ENCODE data around the gene SETD2. TPM values are rescaled to one million over a fixed set of nuclear protein-coding genes. Genes with fewer than 3 reads are reported as not detected.

The SETD2 gene
- total RNA-seq, 4 donors from 2014 or later: 42.9 to 59.6 (median 47.7) TPM

GRCh38 chr3:46999516-47000197 is 164.3 kb downstream of the SETD2 start:
- TF ChIP-seq CTCF (IDR thresholded peaks at IDR 0.05): no peak
- TF ChIP-seq POLR2A (IDR thresholded peaks at IDR 0.05): no peak
- intact Hi-C loops (cut with DNase I; ENCODE audit: low total_unique reads): loop anchor here (5.0 kb wide), 1 partner anchor 72 kb away; no protein-coding TSS in a partner anchor
- no peak overlapping the region for H3K4me3 ChIP-seq (ENCODE audit: low read depth, poor library complexity, severe bottlenecking)
- DNase-seq (ENCODE audit: low spot score in 2 of 2): no peak
- 84 to 97% methylated on average over 12 of the region's 14 CpGs for WGBS, 2 donors

DNA sequence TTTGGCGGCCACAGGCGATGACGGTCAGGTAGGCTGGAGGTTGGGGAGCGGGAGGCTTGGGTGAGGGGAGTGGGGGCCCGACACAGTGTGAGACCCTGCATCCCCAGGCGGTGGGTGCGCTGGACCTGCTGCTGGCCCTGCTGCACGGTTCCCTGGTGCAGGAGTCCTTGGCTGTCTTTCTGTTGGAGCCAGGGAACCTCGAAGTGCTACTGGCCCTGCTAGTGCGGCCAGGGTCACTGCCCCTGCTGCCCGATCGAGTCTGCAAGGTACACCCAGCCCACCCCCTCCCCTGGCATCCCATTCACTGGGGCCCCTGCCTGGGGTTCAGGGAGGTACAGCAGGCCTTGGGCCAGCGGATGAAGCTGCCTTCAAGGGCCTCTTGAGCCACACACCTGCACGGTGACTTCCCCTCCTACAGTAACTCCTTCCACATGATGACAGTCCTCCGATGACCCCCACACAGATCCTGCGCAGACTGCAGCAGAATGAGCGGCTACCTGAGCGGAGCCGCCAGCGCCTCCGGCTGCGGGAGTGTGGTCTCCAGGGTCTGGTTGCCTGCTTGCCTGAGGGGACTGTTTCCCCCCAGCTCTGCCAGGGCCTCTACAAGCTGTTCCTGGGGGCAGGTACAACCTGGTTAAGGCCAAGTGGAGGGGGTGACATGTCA is 164.9 kb downstream of the SETD2 start:
- intact Hi-C loops (cut with DNase I; ENCODE audit: low total_unique reads): no loop called here
- no peak overlapping the region for H3K4me3 ChIP-seq (ENCODE audit: low read depth, poor library complexity, severe bottlenecking)
- WGBS, 2 donors: 90 to 91% methylated on average over 21 of the region's 22 CpGs
- no peak for DNase-seq (ENCODE audit: low spot score in 2 of 2)
- no peak for TF ChIP-seq POLR2A (IDR thresholded peaks at IDR 0.05)

DNA sequence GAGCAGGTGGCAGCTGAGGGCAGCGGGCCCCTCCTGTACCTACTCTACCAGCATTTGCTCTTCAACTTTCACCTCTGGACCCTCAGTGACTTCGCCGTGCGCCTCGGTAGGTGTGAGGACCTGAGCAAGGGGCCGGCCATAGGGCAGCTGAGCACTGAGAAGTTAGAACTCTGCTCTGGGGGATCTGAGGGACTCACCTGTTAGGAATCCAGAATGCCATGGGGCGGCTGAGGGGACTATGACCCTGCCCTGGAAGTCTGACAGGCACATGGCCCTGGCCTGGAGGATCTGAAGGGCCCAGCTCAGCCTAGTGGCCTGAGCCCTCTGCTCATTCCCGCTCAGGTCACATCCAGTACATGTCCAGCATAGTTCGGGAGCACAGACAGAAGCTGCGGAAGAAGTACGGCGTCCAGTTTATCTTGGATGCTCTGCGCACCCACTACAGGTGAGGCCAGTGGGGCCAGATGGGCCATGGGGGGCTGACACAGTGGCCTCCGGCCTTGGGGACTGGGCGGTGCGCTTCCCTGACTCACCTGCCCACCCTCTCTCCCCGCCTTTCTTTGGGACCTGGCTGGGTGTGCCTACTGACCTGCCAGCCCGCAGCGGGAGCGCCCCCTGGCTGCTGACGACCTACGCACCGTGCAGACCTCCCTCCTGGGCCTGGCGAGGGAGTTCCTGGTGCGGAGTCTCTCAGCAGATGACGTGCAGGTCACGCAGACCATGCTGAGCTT is 165.6 kb downstream of the SETD2 start:
- intact Hi-C loops (cut with DNase I; ENCODE audit: low total_unique reads): no loop called here

GRCh38 chr3:46997453-46998091 is 166.3 kb downstream of the SETD2 start:
- no peak overlapping the region for H3K4me3 ChIP-seq (ENCODE audit: low read depth, poor library complexity, severe bottlenecking)
- 83 to 85% methylated on average over 13 of the region's 13 CpGs for whole genome bisulfite sequencing, 2 donors
- intact Hi-C loops (cut with DNase I; ENCODE audit: low total_unique reads): no loop called here
- TF ChIP-seq POLR2A (IDR thresholded peaks at IDR 0.05) (no peak), CTCF (IDR thresholded peaks at IDR 0.05) (no peak)
- no peak for DNase-seq (ENCODE audit: low spot score in 2 of 2)

More for the DNA sequence above, 165.6 kb downstream of the SETD2 start:
- no peak overlapping the region for H3K4me3 ChIP-seq (ENCODE audit: low read depth, poor library complexity, severe bottlenecking)
- TF ChIP-seq CTCF (IDR thresholded peaks at IDR 0.05) (no peak), POLR2A (IDR thresholded peaks at IDR 0.05) (no peak)
- DNase-seq (ENCODE audit: low spot score in 2 of 2): no peak
- 60 to 75% methylated on average over 17 to 25 of the region's 27 CpGs for WGBS, 2 donors

GRCh38 chr3:46996689-46997452 is 167.0 kb downstream of the SETD2 start:
- 59 to 70% methylated on average over 9 to 12 of the region's 12 CpGs for WGBS, 2 donors
- no peak for TF ChIP-seq POLR2A (IDR thresholded peaks at IDR 0.05)
- no peak for TF ChIP-seq CTCF (IDR thresholded peaks at IDR 0.05)
- no peak overlapping the region for H3K4me3 ChIP-seq (ENCODE audit: low read depth, poor library complexity, severe bottlenecking)
- intact Hi-C loops (cut with DNase I; ENCODE audit: low total_unique reads): no loop called here
- DNase-seq (ENCODE audit: low spot score in 2 of 2): no peak

Measured in lower leg skin (tissue), 4 donors.